Measurements from ENCODE around the gene RAD51AP2. TPM values are rescaled to one million over a fixed set of nuclear protein-coding genes. Genes with fewer than 3 reads are reported as not detected.
A peak's percentile ranks its signal among the peaks of the same experiment; 100 is the strongest.

RAD51AP2 gene
- total and polyA plus RNA-seq, 2 donors from 2014 or later, result not detected

- DNase-seq, result no peak
- peak; percentile 51 for FAIRE-seq
- Histone ChIP-seq H3K27ac (ENCODE audit: low read depth in 2 of 2, low read length in 2 of 2) (no peak overlapping the region), H3K9ac (ENCODE audit: low read length in 3 of 3) (no peak overlapping the region), H3K36me3 (ENCODE audit: control insufficient read depth in 2 of 3, insufficient read depth in 3 of 3, low read length in 3 of 3) (no peaks in the 10 kb centered on the region), H3K9me3 (ENCODE audit: control insufficient read depth in 2 of 3, insufficient read depth in 1 of 3, low read length in 3 of 3) (no peaks in the 10 kb centered on the region), H3K4me3 (ENCODE audit: low read length in 3 of 3) (no peak overlapping the region), H3K4me1 (ENCODE audit: control insufficient read depth in 2 of 3, insufficient read depth in 2 of 3, low read depth in 1 of 3, low read length in 3 of 3) (peaks cover 0 to 4% (median 0%) of the 10 kb centered on the region in 3 donors), H3K27me3 (ENCODE audit: control insufficient read depth, insufficient read depth, low read length) (no peaks in the 10 kb centered on the region)
- intact Hi-C loops (cut with DNase I), result no loop called here
- TF ChIP-seq, protein P1, sequence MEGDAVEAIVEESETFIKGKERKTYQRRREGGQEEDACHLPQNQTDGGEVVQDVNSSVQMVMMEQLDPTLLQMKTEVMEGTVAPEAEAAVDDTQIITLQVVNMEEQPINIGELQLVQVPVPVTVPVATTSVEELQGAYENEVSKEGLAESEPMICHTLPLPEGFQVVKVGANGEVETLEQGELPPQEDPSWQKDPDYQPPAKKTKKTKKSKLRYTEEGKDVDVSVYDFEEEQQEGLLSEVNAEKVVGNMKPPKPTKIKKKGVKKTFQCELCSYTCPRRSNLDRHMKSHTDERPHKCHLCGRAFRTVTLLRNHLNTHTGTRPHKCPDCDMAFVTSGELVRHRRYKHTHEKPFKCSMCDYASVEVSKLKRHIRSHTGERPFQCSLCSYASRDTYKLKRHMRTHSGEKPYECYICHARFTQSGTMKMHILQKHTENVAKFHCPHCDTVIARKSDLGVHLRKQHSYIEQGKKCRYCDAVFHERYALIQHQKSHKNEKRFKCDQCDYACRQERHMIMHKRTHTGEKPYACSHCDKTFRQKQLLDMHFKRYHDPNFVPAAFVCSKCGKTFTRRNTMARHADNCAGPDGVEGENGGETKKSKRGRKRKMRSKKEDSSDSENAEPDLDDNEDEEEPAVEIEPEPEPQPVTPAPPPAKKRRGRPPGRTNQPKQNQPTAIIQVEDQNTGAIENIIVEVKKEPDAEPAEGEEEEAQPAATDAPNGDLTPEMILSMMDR (IDR thresholded peaks at IDR 0.05; ENCODE audit: borderline replicate concordance, extremely low read depth, insufficient read depth), result no peak
These were observed 2.6 kb downstream of the RAD51AP2 start for GRCh38 chr2:17515652-17516051.

DNA sequence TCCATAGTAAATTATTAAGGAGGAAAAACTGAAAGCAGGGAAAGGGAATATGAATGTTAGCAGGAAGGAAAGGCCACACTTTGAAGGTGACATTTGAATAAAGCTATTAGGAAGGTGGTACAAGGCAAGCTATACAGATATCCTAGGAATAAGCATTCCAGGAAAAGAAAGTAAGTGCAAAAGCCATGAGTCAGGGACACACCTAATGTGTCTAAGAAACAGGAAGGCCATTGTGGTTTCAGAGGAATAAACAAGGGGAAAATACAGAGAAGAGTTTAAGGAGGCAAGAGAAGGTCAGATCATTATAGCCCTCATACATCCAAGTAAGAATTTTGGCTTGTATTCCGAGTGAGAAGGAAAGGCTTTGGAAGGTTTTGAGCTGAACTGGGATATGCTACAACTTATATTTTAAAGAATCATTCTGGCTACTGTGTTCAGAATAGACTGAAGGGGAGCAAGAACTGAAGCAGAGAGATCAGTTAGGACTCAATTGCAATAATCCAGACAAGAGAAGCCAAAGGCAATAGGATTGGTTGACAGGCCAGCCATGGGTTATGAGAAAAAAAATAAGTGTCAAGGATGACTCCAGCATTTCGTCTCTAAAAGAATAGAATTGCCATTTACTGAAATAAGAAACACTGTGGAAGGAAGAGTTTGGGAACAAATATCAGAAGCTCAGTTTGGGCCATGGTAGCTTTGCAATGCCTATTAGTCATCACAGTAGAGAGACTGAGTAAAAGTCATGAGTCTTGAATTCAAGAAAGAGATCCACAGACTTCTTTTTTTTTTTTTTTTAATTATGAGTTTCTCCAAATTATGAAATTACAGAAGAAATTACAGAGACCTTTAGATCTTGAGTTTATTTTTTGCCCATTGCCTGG is 11.3 kb downstream of the RAD51AP2 start:
- Histone ChIP-seq H3K9me3 (ENCODE audit: control insufficient read depth in 2 of 3, insufficient read depth in 1 of 3, low read length in 3 of 3) (no peaks in the 10 kb centered on the region), H3K27me3 (ENCODE audit: control insufficient read depth, insufficient read depth, low read length) (no peaks in the 10 kb centered on the region), H3K4me3 (ENCODE audit: low read length in 3 of 3) (no peak overlapping the region), H3K9ac (ENCODE audit: low read length in 3 of 3) (no peak overlapping the region), H3K36me3 (ENCODE audit: control insufficient read depth in 2 of 3, insufficient read depth in 3 of 3, low read length in 3 of 3) (no peaks in the 10 kb centered on the region), H3K27ac (ENCODE audit: low read depth in 2 of 2, low read length in 2 of 2) (no peak overlapping the region), H3K4me1 (ENCODE audit: control insufficient read depth in 2 of 3, insufficient read depth in 2 of 3, low read depth in 1 of 3, low read length in 3 of 3) (no peaks in the 10 kb centered on the region)
- no peak for FAIRE-seq
- TF ChIP-seq, protein P1 (IDR thresholded peaks at IDR 0.05; ENCODE audit: borderline replicate concordance, extremely low read depth, insufficient read depth), result no peak
- DNase-seq, result no peak
- intact Hi-C loops (cut with DNase I), result no loop called here

DNA sequence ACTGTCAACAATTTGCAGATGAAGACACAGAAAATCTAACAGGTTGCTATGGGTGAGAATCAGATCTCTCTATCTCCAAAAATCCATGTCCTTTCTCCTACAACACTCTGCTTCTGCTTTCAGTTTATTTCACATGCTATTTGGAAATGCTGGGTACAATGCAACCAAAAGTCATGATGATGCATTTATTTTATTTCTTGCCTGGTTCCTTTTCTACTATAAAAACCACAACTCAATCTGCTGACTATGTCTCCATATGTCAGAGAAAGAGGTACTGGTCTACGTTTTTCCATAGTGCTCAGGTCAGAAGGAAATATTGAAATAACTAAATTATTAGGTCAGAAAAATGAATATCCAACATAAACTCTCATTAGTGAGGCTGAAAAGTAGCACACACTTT is 20.5 kb downstream of the RAD51AP2 start:
- TF ChIP-seq, protein P1 (IDR thresholded peaks at IDR 0.05; ENCODE audit: borderline replicate concordance, extremely low read depth, insufficient read depth), result no peak
- no peak for FAIRE-seq

More for the DNA sequence above, 20.5 kb downstream of the RAD51AP2 start:
- intact Hi-C loops (cut with DNase I), result no loop called here
- no peak for DNase-seq
- Histone ChIP-seq H3K27me3 (ENCODE audit: control insufficient read depth, insufficient read depth, low read length) (no peaks in the 10 kb centered on the region), H3K27ac (ENCODE audit: low read depth in 2 of 2, low read length in 2 of 2) (no peak overlapping the region), H3K9ac (ENCODE audit: low read length in 3 of 3) (no peak overlapping the region), H3K4me3 (ENCODE audit: low read length in 3 of 3) (no peak overlapping the region), H3K4me1 (ENCODE audit: control insufficient read depth in 2 of 3, insufficient read depth in 2 of 3, low read depth in 1 of 3, low read length in 3 of 3) (no peaks in the 10 kb centered on the region), H3K9me3 (ENCODE audit: control insufficient read depth in 2 of 3, insufficient read depth in 1 of 3, low read length in 3 of 3) (no peaks in the 10 kb centered on the region), H3K36me3 (ENCODE audit: control insufficient read depth in 2 of 3, insufficient read depth in 3 of 3, low read length in 3 of 3) (no peaks in the 10 kb centered on the region)

Measured in kidney (tissue), 14 donors.